ENCODE measurements around the gene DLK2.
"Not testable (repeated sequence)": the region's sequence is repeated elsewhere in the genome, so short reads cannot be mapped to it uniquely, and the experiment has no call there.

Gene DLK2

GRCh38 chr6:43471399-43471798 is 16.1 kb upstream of the DLK2 start:
- H3K79me2 ChIP-seq = no peaks in the 10 kb centered on the region
- no peak overlapping the region for H3K4me3 ChIP-seq (ENCODE audit: low read depth, low read length)
- H3K4me2 ChIP-seq (ENCODE audit: low read length) = no peak overlapping the region
- no peaks in the 10 kb centered on the region for H3K9me3 ChIP-seq (ENCODE audit: control insufficient read depth, low read length)
- no peak for TF ChIP-seq CTCF (IDR thresholded peaks at IDR 0.05)
- peak overlapping the region; percentile 59 for H2AFZ ChIP-seq
- no peak overlapping the region for H3K9ac ChIP-seq
- no peaks in the 10 kb centered on the region for H3K4me1 ChIP-seq
- no peaks in the 10 kb centered on the region for H3K36me3 ChIP-seq (ENCODE audit: control insufficient read depth, insufficient read depth, low read length)
- H3K27ac ChIP-seq = no peak overlapping the region
- H3K27me3 ChIP-seq (ENCODE audit: control insufficient read depth, insufficient read depth, low read length) = no peaks in the 10 kb centered on the region

GRCh38 chr6:43469947-43470346 is 14.6 kb upstream of the DLK2 start:
- Histone ChIP-seq H3K9me3 (ENCODE audit: control insufficient read depth, low read length) (no peaks in the 10 kb centered on the region), H3K4me3 (ENCODE audit: low read depth, low read length) (no peak overlapping the region), H2AFZ (no peak overlapping the region), H3K36me3 (ENCODE audit: control insufficient read depth, insufficient read depth, low read length) (no peaks in the 10 kb centered on the region), H3K4me1 (no peaks in the 10 kb centered on the region), H3K27ac (no peak overlapping the region), H3K79me2 (no peaks in the 10 kb centered on the region), H3K4me2 (ENCODE audit: low read length) (no peak overlapping the region), H3K27me3 (ENCODE audit: control insufficient read depth, insufficient read depth, low read length) (no peaks in the 10 kb centered on the region), H3K9ac (no peak overlapping the region)
- no peak for TF ChIP-seq CTCF (IDR thresholded peaks at IDR 0.05)

- Histone ChIP-seq H3K9ac (no peak overlapping the region), H3K9me3 (ENCODE audit: control insufficient read depth, low read length) (no peaks in the 10 kb centered on the region), H3K27ac (no peak overlapping the region), H3K4me3 (ENCODE audit: low read depth, low read length) (no peak overlapping the region), H3K27me3 (ENCODE audit: control insufficient read depth, insufficient read depth, low read length) (no peaks in the 10 kb centered on the region), H3K36me3 (ENCODE audit: control insufficient read depth, insufficient read depth, low read length) (no peaks in the 10 kb centered on the region), H3K4me2 (ENCODE audit: low read length) (no peak overlapping the region), H3K4me1 (no peaks in the 10 kb centered on the region), H2AFZ (no peak overlapping the region), H3K79me2 (no peaks in the 10 kb centered on the region)
- no peak for TF ChIP-seq CTCF (IDR thresholded peaks at IDR 0.05)
These were observed 13.7 kb upstream of the DLK2 start for GRCh38 chr6:43468748-43469681.

GRCh38 chr6:43468240-43468639 is 12.9 kb upstream of the DLK2 start:
- H2AFZ ChIP-seq = no peak overlapping the region
- no peak for TF ChIP-seq CTCF (IDR thresholded peaks at IDR 0.05)
- no peak overlapping the region for H3K4me3 ChIP-seq (ENCODE audit: low read depth, low read length)
- H3K27me3 ChIP-seq (ENCODE audit: control insufficient read depth, insufficient read depth, low read length) = no peaks in the 10 kb centered on the region
- H3K4me2 ChIP-seq (ENCODE audit: low read length) = no peak overlapping the region
- no peaks in the 10 kb centered on the region for H3K9me3 ChIP-seq (ENCODE audit: control insufficient read depth, low read length)
- H3K4me1 ChIP-seq = no peaks in the 10 kb centered on the region
- no peaks in the 10 kb centered on the region for H3K36me3 ChIP-seq (ENCODE audit: control insufficient read depth, insufficient read depth, low read length)
- H3K9ac ChIP-seq = no peak overlapping the region
- H3K27ac ChIP-seq = no peak overlapping the region
- H3K79me2 ChIP-seq = no peaks in the 10 kb centered on the region

GRCh38 chr6:43467752-43468151 is 12.4 kb upstream of the DLK2 start:
- no peak overlapping the region for H3K4me2 ChIP-seq (ENCODE audit: low read length)

GRCh38 chr6:43467265-43467664 is 11.9 kb upstream of the DLK2 start:
- not testable (repeated sequence) for H3K4me3 ChIP-seq (ENCODE audit: low read depth, low read length); H3K79me2 ChIP-seq; H3K27ac ChIP-seq; H3K27me3 ChIP-seq (ENCODE audit: control insufficient read depth, insufficient read depth, low read length); H3K36me3 ChIP-seq (ENCODE audit: control insufficient read depth, insufficient read depth, low read length); H3K4me2 ChIP-seq (ENCODE audit: low read length); H3K4me1 ChIP-seq; H3K9me3 ChIP-seq (ENCODE audit: control insufficient read depth, low read length); H3K9ac ChIP-seq; H2AFZ ChIP-seq

More at GRCh38 chr6:43467752-43468151, 12.4 kb upstream of the DLK2 start:
- H3K9ac ChIP-seq = no peak overlapping the region
- no peaks in the 10 kb centered on the region for H3K27me3 ChIP-seq (ENCODE audit: control insufficient read depth, insufficient read depth, low read length)
- TF ChIP-seq CTCF (IDR thresholded peaks at IDR 0.05) = no peak
- H3K4me1 ChIP-seq = no peaks in the 10 kb centered on the region
- H3K4me3 ChIP-seq (ENCODE audit: low read depth, low read length) = no peak overlapping the region
- H3K9me3 ChIP-seq (ENCODE audit: control insufficient read depth, low read length) = no peaks in the 10 kb centered on the region
- no peaks in the 10 kb centered on the region for H3K36me3 ChIP-seq (ENCODE audit: control insufficient read depth, insufficient read depth, low read length)
- no peak overlapping the region for H2AFZ ChIP-seq
- H3K79me2 ChIP-seq = no peaks in the 10 kb centered on the region
- no peak overlapping the region for H3K27ac ChIP-seq
